ENCODE results near the gene ADAM33.

The ADAM33 gene

DNA sequence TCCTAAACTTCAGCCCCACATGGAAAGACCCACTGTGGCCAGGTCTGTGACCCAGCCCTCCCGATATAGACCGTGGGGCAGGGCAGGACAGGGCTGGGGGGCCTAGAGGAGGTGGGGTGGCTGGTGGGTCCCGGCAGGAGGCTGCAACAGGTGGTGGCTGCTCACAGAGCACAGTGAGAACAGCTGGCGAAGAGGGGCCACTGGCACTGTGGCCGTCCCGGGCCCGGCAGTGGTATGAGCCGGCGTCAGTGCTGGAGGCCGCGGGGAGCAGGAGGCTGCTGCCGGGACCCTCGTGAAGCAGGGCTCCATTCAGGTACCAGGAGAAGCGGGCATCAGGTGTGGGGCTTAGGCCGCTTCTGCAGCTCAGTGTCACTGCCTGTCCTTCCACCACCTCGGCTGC, 17.2 kb upstream of the ADAM33 start:
- Histone ChIP-seq H3K4me2 (ENCODE audit: low read depth, low read length, poor library complexity, severe bottlenecking) (no peak overlapping the region), H3K4me1 (ENCODE audit: insufficient read depth, low read length, poor library complexity, severe bottlenecking) (no peaks in the 10 kb centered on the region), H3K79me2 (ENCODE audit: insufficient read depth, low read length) (no peaks in the 10 kb centered on the region), H3F3A (ENCODE audit: low read depth) (no peaks in the 10 kb centered on the region), H3K9ac (ENCODE audit: low read depth, low read length, poor library complexity, severe bottlenecking) (no peak overlapping the region), H3K36me3 (ENCODE audit: insufficient read depth, low read length) (no peaks in the 10 kb centered on the region), H4K20me1 (ENCODE audit: insufficient read depth, low read length, poor library complexity, severe bottlenecking) (no peaks in the 10 kb centered on the region), H3K4me3 (ENCODE audit: low read length, poor library complexity, severe bottlenecking) (no peak overlapping the region), H2AFZ (ENCODE audit: low read length) (no peak overlapping the region), H3K9me2 (replicated peaks; ENCODE audit: low read depth, low read length) (no peaks in the 10 kb centered on the region), H3K9me3 (ENCODE audit: insufficient read depth, low read depth, low read length) (no peaks in the 10 kb centered on the region), H3K27me3 (ENCODE audit: insufficient read depth, low read length, poor library complexity, severe bottlenecking) (no peaks in the 10 kb centered on the region)
- no peak for TF ChIP-seq EZH2phosphoT487 (IDR thresholded peaks at IDR 0.05; ENCODE audit: borderline replicate concordance)
- TF ChIP-seq, protein P1, sequence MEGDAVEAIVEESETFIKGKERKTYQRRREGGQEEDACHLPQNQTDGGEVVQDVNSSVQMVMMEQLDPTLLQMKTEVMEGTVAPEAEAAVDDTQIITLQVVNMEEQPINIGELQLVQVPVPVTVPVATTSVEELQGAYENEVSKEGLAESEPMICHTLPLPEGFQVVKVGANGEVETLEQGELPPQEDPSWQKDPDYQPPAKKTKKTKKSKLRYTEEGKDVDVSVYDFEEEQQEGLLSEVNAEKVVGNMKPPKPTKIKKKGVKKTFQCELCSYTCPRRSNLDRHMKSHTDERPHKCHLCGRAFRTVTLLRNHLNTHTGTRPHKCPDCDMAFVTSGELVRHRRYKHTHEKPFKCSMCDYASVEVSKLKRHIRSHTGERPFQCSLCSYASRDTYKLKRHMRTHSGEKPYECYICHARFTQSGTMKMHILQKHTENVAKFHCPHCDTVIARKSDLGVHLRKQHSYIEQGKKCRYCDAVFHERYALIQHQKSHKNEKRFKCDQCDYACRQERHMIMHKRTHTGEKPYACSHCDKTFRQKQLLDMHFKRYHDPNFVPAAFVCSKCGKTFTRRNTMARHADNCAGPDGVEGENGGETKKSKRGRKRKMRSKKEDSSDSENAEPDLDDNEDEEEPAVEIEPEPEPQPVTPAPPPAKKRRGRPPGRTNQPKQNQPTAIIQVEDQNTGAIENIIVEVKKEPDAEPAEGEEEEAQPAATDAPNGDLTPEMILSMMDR (conservative IDR thresholded peaks at IDR 0.05; ENCODE audit: low read length), result no peak

DNA sequence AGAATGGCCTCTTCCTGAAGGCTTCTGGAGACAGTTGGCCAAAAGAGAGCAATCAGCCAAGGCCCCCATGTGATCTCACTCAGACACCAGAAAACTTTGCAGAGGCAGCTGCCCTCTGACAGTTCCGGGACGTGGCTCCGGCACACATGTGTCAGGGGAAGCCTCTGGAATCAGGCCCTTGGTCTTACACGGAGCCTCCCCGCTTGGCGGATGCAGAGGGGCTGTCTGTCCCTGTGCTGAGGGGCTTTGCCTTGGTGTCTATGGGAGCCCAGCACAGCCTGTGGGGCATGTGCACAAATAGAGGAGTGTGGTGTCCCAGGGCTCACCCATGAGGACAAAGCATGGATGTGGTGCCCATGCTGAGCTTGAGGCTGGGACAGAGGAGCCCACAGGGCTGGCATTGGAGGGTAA, 16.8 kb upstream of the ADAM33 start:
- Histone ChIP-seq H3K4me2 (ENCODE audit: low read depth, low read length, poor library complexity, severe bottlenecking) (no peak overlapping the region), H3F3A (ENCODE audit: low read depth) (no peaks in the 10 kb centered on the region), H3K9me2 (replicated peaks; ENCODE audit: low read depth, low read length) (no peaks in the 10 kb centered on the region), H3K79me2 (ENCODE audit: insufficient read depth, low read length) (no peaks in the 10 kb centered on the region), H3K36me3 (ENCODE audit: insufficient read depth, low read length) (no peaks in the 10 kb centered on the region), H3K9me3 (ENCODE audit: insufficient read depth, low read depth, low read length) (no peaks in the 10 kb centered on the region), H3K9ac (ENCODE audit: low read depth, low read length, poor library complexity, severe bottlenecking) (no peak overlapping the region), H3K4me1 (ENCODE audit: insufficient read depth, low read length, poor library complexity, severe bottlenecking) (no peaks in the 10 kb centered on the region), H2AFZ (ENCODE audit: low read length) (no peak overlapping the region), H3K4me3 (ENCODE audit: low read length, poor library complexity, severe bottlenecking) (no peak overlapping the region), H4K20me1 (ENCODE audit: insufficient read depth, low read length, poor library complexity, severe bottlenecking) (no peaks in the 10 kb centered on the region), H3K27me3 (ENCODE audit: insufficient read depth, low read length, poor library complexity, severe bottlenecking) (no peaks in the 10 kb centered on the region)
- no peak for TF ChIP-seq EZH2phosphoT487 (IDR thresholded peaks at IDR 0.05; ENCODE audit: borderline replicate concordance)
- TF ChIP-seq, protein P1 (conservative IDR thresholded peaks at IDR 0.05; ENCODE audit: low read length), result no peak

DNA sequence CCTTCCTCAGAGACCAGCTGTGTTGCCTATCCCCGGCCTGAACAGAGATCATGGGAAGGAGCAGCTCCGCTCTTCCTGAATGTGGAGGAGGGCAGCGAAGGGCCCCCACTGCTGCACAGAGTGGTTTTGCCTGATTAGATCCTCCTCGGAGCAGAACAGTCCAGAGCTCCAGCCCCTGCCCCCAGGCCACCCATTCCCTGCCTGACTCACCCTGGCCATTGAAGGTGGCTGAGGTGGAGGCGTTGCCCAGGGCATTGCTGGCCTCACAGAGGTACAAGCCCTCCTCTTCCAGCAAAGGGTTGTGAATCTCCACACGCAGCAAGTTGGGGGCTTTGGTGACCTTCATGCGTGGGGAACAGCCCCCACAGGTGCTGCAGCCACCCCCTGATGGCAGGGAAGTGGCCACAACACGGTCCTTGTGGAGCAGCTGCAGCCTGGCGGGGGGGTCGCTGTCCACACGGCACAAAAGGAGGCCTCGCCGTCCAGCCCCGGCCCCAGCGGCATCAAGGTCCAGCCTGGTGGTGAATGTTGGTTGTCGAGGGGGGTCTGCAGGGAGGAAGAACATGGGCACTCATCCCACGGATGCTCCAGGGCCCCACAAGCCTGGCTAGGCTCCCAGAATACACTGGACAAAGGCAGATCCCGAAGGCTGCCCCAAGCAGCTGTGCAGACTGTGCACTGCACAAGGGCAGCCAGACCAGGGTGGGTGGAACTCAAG, 15.9 kb upstream of the ADAM33 start:
- Histone ChIP-seq H3K4me1 (ENCODE audit: insufficient read depth, low read length, poor library complexity, severe bottlenecking) (no peaks in the 10 kb centered on the region), H3K27me3 (ENCODE audit: insufficient read depth, low read length, poor library complexity, severe bottlenecking) (no peaks in the 10 kb centered on the region), H3K79me2 (ENCODE audit: insufficient read depth, low read length) (no peaks in the 10 kb centered on the region), H3K4me2 (ENCODE audit: low read depth, low read length, poor library complexity, severe bottlenecking) (no peak overlapping the region), H3F3A (ENCODE audit: low read depth) (no peaks in the 10 kb centered on the region), H3K9me2 (replicated peaks; ENCODE audit: low read depth, low read length) (no peaks in the 10 kb centered on the region), H3K9ac (ENCODE audit: low read depth, low read length, poor library complexity, severe bottlenecking) (no peak overlapping the region), H2AFZ (ENCODE audit: low read length) (no peak overlapping the region), H3K36me3 (ENCODE audit: insufficient read depth, low read length) (no peaks in the 10 kb centered on the region), H3K9me3 (ENCODE audit: insufficient read depth, low read depth, low read length) (no peaks in the 10 kb centered on the region), H3K4me3 (ENCODE audit: low read length, poor library complexity, severe bottlenecking) (no peak overlapping the region), H4K20me1 (ENCODE audit: insufficient read depth, low read length, poor library complexity, severe bottlenecking) (no peaks in the 10 kb centered on the region)
- no peak for TF ChIP-seq EZH2phosphoT487 (IDR thresholded peaks at IDR 0.05; ENCODE audit: borderline replicate concordance)
